ENCODE measurements around the gene HRH2.

- TF ChIP-seq POLR2A (IDR thresholded peaks at IDR 0.05) (no peak), EP300 (IDR thresholded peaks at IDR 0.05) (no peak), POLR2AphosphoS5 (IDR thresholded peaks at IDR 0.05) (no peak)
- TF ChIP-seq, protein P1, sequence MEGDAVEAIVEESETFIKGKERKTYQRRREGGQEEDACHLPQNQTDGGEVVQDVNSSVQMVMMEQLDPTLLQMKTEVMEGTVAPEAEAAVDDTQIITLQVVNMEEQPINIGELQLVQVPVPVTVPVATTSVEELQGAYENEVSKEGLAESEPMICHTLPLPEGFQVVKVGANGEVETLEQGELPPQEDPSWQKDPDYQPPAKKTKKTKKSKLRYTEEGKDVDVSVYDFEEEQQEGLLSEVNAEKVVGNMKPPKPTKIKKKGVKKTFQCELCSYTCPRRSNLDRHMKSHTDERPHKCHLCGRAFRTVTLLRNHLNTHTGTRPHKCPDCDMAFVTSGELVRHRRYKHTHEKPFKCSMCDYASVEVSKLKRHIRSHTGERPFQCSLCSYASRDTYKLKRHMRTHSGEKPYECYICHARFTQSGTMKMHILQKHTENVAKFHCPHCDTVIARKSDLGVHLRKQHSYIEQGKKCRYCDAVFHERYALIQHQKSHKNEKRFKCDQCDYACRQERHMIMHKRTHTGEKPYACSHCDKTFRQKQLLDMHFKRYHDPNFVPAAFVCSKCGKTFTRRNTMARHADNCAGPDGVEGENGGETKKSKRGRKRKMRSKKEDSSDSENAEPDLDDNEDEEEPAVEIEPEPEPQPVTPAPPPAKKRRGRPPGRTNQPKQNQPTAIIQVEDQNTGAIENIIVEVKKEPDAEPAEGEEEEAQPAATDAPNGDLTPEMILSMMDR (IDR thresholded peaks at IDR 0.05): peak; percentile 38 to 66 (median 54)
Measured at GRCh38 chr5:175718401-175719108, 60.7 kb downstream of the HRH2 start.
